ENCODE results near the gene SPART.

The SPART gene

GRCh38 chr13:36346222-36347083 lies at the start of gene SPART:
SPART (minus strand) TSS chr13:36346394; CDS start chr13:36335830, 10,564 bp downstream.
- DNase-seq, result peak; percentile 89

GRCh38 chr13:36395280-36395679 lies 49.1 kb upstream of the SPART start:
- no peak for DNase-seq

GRCh38 chr13:36385489-36385888 lies 39.3 kb upstream of the SPART start:
- DNase-seq, result no peak

GRCh38 chr13:36382030-36382429 lies 35.8 kb upstream of the SPART start:
- DNase-seq, result no peak

GRCh38 chr13:36377826-36378468 lies 31.8 kb upstream of the SPART start:
- no peak for DNase-seq

- no peak for DNase-seq
These were observed 27.9 kb upstream of the SPART start for GRCh38 chr13:36374063-36374462.

GRCh38 chr13:36371185-36371584 lies 25.0 kb upstream of the SPART start:
- DNase-seq, result no peak

GRCh38 chr13:36370108-36370429 lies 23.9 kb upstream of the SPART start:
- no peak for DNase-seq

GRCh38 chr13:36369268-36370107 lies 23.3 kb upstream of the SPART start:
- no peak for DNase-seq

- no peak for DNase-seq
These were observed 19.8 kb upstream of the SPART start for GRCh38 chr13:36366031-36366430.

- DNase-seq, result no peak
These were observed 17.2 kb upstream of the SPART start for GRCh38 chr13:36363366-36363863.

GRCh38 chr13:36362914-36363313 lies 16.7 kb upstream of the SPART start:
- no peak for DNase-seq

GRCh38 chr13:36362251-36362650 lies 16.1 kb upstream of the SPART start:
- no peak for DNase-seq

- no peak for DNase-seq
These were observed 14.7 kb upstream of the SPART start for GRCh38 chr13:36360903-36361302.

GRCh38 chr13:36359301-36359950 lies 13.2 kb upstream of the SPART start:
- DNase-seq, result no peak

GRCh38 chr13:36358175-36358718 lies 12.1 kb upstream of the SPART start:
- no peak for DNase-seq

- DNase-seq, result no peak
These were observed 11.5 kb upstream of the SPART start for GRCh38 chr13:36357692-36358091.

- DNase-seq, result no peak
These were observed 11.0 kb upstream of the SPART start for GRCh38 chr13:36357231-36357630.

GRCh38 chr13:36356058-36356457 lies 9.9 kb upstream of the SPART start:
- no peak for DNase-seq

GRCh38 chr13:36355632-36356031 lies 9.4 kb upstream of the SPART start:
- no peak for DNase-seq

- no peak for DNase-seq
These were observed 8.8 kb upstream of the SPART start for GRCh38 chr13:36354842-36355623.

GRCh38 chr13:36353001-36353400 lies 6.8 kb upstream of the SPART start:
- DNase-seq, result no peak
